Thyroid gland (tissue), 4 donors: Measurements from ENCODE around the gene CD209. TPM values are rescaled to one million over a fixed set of nuclear protein-coding genes. Genes with fewer than 3 reads are reported as not detected.

Experiments used
- DNase-seq, 2 donors: peaks; one replicate each; pipeline ENCODE4 v3.0.0-alpha.2; 2019
- H3K27ac ChIP-seq, 3 donors: fragments of 200-600 bp; sonication (generic); 1 replicate in 2 of 3; 2 replicates in 1 of 3; pipeline ENCODE4 v1.5.1; 2016 to 2019; ENCODE audit warnings: mild to moderate bottlenecking in 1 of 3, moderate library complexity in 1 of 3
- H3K27me3 ChIP-seq: fragments of 200-600 bp; sonication (generic); one replicate; pipeline ENCODE4 v1.5.1; 2019
- H3K36me3 ChIP-seq, 2 donors: fragments of 200-600 bp; sonication (generic); one replicate each; pipeline ENCODE4 v1.5.1; 2016 to 2019
- H3K4me1 ChIP-seq, 2 donors: fragments of 200-600 bp; sonication (generic); one replicate each; pipeline ENCODE4 v1.5.1; 2017 to 2019
- H3K4me3 ChIP-seq, 3 donors: fragments of 200-600 bp; sonication (generic); replicated peaks in 1 of 3; 1 replicate in 2 of 3; 2 replicates in 1 of 3; pipeline ENCODE4 v1.5.1; 2016; ENCODE audit warnings: mild to moderate bottlenecking in 1 of 3
- H3K9me3 ChIP-seq: fragments of 200-600 bp; sonication (generic); one replicate; pipeline ENCODE4 v1.5.1; 2017
- CTCF ChIP-seq, 6 experiments: fragments of 200-600 bp in 3 of 6; fragments of 450-650 bp in 3 of 6; sonication (generic) in 3 of 6; IDR thresholded peaks; one replicate each; pipeline ENCODE4 v1.5.1; 2016 to 2019; ENCODE audit warnings: antibody characterized with exemption in 6 of 6, mild to moderate bottlenecking in 2 of 6, inconsistent platforms in 1 of 6, moderate library complexity in 1 of 6
- POLR2A ChIP-seq, 2 donors: fragments of 450-650 bp; IDR thresholded peaks; one replicate each; pipeline ENCODE4 v1.6.1; 2017; ENCODE audit warnings: antibody characterized with exemption in 2 of 2, mild to moderate bottlenecking in 2 of 2, moderate library complexity in 1 of 2
- WGBS, 2 donors: methylation state at CpG; one replicate each; pipeline ENCODE4 v1.1.5; 2017; 5-methylcytosine and 5-hydroxymethylcytosine counted together
- intact Hi-C: fragments of 100-400 bp; cut with DNase I; formaldehyde crosslinking; loops from one replicate; pipeline ENCODE4 v1.15.1; 2023
- total RNA-seq, 4 donors: library from RNA; depleted of rRNA; stranded (reverse); fragments of >200 nt; gene quantifications; one replicate each; pipeline ENCODE4 v1.2.3, GENCODE V29; 2016

CD209 gene
- total RNA-seq, 4 donors from 2014 or later, result 1.5 to 6.4 (median 3.3) TPM

- Histone ChIP-seq H3K4me3 (no peak overlapping the region), H3K27ac (no peak overlapping the region), H3K36me3 (no peaks in the 10 kb centered on the region), H3K27me3 (peaks cover 11% of the 10 kb centered on the region), H3K4me1 (no peaks in the 10 kb centered on the region), H3K9me3 (no peaks in the 10 kb centered on the region)
- DNase-seq, result no peak
- intact Hi-C loops, result no loop called here
- TF ChIP-seq POLR2A (IDR thresholded peaks at IDR 0.05), result no peak
- WGBS, 2 donors, result 67 to 68% methylated on average over 6 of the region's 6 CpGs
Measured at GRCh38 chr19:7733376-7733775, 14.0 kb downstream of the CD209 start.

GRCh38 chr19:7732045-7732444 lies 15.3 kb downstream of the CD209 start, which contains the start of gene CLEC4G:
Gene CLEC4G (minus strand): TSS chr19:7732110. CDS start chr19:7732102, 8 bp downstream.
- H3K4me3 ChIP-seq, result no peak within 1 kb of the TSS
- H3K4me1 ChIP-seq, result no peaks in the 10 kb centered on the region
- TF ChIP-seq POLR2A (IDR thresholded peaks at IDR 0.05) (no peak), CTCF (IDR thresholded peaks at IDR 0.05) (no peak)
- no peak within 1 kb of the TSS for H3K27ac ChIP-seq
- no peaks in the 10 kb centered on the region for H3K36me3 ChIP-seq
- WGBS, 2 donors, result 60 to 62% methylated on average over 9 of the region's 9 CpGs
- peaks cover 11% of the 10 kb centered on the region for H3K27me3 ChIP-seq
- H3K9me3 ChIP-seq, result no peaks in the 10 kb centered on the region
- DNase-seq, result no peak
- intact Hi-C loops, result no loop called here

GRCh38 chr19:7731615-7732014 lies 15.7 kb downstream of the CD209 start:
- Histone ChIP-seq H3K36me3 (no peaks in the 10 kb centered on the region), H3K9me3 (no peaks in the 10 kb centered on the region), H3K4me3 (no peak overlapping the region), H3K27me3 (peaks cover 11% of the 10 kb centered on the region), H3K4me1 (no peaks in the 10 kb centered on the region), H3K27ac (no peak overlapping the region)
- DNase-seq, result no peak
- no peak for TF ChIP-seq CTCF (IDR thresholded peaks at IDR 0.05)
- no peak for TF ChIP-seq POLR2A (IDR thresholded peaks at IDR 0.05)
- WGBS, 2 donors, result 54 to 62% methylated on average over 4 to 5 of the region's 5 CpGs
- intact Hi-C loops, result no loop called here

GRCh38 chr19:7731218-7731595 lies 16.1 kb downstream of the CD209 start:
- Histone ChIP-seq H3K36me3 (no peaks in the 10 kb centered on the region), H3K27me3 (peaks cover 11% of the 10 kb centered on the region), H3K9me3 (no peaks in the 10 kb centered on the region), H3K27ac (no peak overlapping the region), H3K4me1 (no peaks in the 10 kb centered on the region), H3K4me3 (no peak overlapping the region)
- 60 to 74% methylated on average over 15 to 19 of the region's 39 CpGs for WGBS, 2 donors
- intact Hi-C loops, result no loop called here
- DNase-seq, result no peak
- TF ChIP-seq POLR2A (IDR thresholded peaks at IDR 0.05) (no peak), CTCF (IDR thresholded peaks at IDR 0.05) (no peak)

GRCh38 chr19:7730286-7731217 lies 16.8 kb downstream of the CD209 start:
- no peak for DNase-seq
- intact Hi-C loops, result no loop called here
- H3K9me3 ChIP-seq, result no peaks in the 10 kb centered on the region
- H3K4me3 ChIP-seq, result no peak overlapping the region
- no peaks in the 10 kb centered on the region for H3K4me1 ChIP-seq
- H3K27ac ChIP-seq, result no peak overlapping the region
- no peaks in the 10 kb centered on the region for H3K36me3 ChIP-seq
- H3K27me3 ChIP-seq, result peaks cover 11% of the 10 kb centered on the region
- TF ChIP-seq POLR2A (IDR thresholded peaks at IDR 0.05), result no peak
- TF ChIP-seq CTCF (IDR thresholded peaks at IDR 0.05), result no peak
- WGBS, 2 donors, result 5% methylated on average over 41 of the region's 78 CpGs; no CpG with 5 or more reads in 1 of the 2 donors
